HL-60/S4 treated with retinoic acid at 250 ng/mL for 4 days and 3 days (cell line): ENCODE measurements around the gene BEGAIN.

Experiments used
- in situ Hi-C: fragments of 300-500 bp; cut with MboI; formaldehyde crosslinking; loops from 2 replicates; pipeline ENCODE4 v1.7.0; 2022; ENCODE audit warnings: low sequenced_read_pairs

The BEGAIN gene

DNA sequence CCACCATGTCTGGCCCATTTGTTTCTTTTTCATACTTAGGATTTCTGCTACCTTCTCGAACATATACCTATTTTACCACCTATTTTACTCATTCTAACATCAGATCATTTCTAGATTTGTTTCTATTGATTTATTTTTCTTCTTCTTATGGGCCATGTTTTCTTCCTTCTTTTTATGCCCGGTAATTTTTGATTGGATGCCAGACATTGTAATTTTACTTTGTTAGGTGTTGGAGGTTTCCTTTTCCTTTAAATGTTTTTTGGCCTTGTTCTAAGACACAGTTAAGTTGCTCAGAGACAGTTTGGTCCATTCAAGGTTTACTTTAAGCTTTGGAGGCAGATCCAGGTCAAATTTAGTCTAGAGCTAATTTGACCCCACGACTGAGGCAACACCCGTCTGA is 14.7 kb upstream of the BEGAIN start:
- in situ Hi-C loops: no loop called here

DNA sequence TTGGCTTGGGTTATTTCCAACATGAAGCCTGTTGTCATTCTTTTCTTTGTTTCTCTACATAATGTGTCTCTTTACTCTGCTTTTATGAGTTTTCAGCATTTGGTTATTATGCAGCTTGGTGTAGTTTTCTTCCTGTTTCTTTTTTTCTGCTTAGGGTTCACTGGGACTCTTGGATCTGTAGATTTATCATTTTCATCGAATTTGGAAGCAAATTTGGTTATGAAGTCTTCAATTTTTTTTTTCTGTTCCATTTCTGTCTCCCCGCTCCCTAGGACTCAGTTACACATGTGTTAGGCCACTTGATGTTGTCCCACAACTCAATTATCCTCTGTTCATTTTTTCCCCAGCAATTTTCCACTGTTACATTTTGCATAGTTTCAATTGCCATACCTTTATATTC is 13.8 kb upstream of the BEGAIN start:
- in situ Hi-C loops: no loop called here

DNA sequence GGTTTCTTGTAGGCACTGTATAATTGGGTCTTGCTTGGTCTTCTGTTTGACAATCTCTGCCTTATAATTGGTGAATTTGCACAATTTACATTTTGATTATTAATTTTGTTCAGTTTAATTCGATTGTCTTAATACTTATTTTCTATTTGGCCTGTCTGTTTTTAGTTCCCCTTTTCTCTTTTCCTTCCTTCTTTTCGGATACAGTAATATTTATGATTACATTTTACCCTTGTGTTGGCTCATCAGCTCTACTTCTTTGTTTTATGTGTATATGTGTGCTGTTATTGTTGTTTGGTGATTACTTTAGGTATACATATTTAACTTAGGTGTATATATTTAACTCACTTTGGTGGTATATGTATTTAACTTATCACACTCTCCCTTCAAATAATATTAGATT is 12.8 kb upstream of the BEGAIN start:
- in situ Hi-C loops: no loop called here

DNA sequence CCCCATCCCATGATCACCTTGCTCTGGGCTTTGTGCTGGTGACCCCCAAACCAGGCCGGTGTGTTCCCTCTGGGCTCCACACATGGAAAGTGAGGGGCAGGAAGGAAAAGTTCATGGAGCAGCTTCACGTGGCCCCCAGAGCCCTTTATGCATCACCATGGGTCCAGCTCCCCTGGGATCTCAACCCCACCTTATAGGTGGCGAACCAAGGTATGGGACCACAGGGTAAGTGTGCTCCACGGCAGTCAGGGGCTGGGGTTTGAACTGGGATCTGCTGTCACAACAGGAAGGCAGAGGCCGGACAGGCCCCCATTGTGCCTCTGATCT is 7.4 kb upstream of the BEGAIN start:
- in situ Hi-C loops: no loop called here

DNA sequence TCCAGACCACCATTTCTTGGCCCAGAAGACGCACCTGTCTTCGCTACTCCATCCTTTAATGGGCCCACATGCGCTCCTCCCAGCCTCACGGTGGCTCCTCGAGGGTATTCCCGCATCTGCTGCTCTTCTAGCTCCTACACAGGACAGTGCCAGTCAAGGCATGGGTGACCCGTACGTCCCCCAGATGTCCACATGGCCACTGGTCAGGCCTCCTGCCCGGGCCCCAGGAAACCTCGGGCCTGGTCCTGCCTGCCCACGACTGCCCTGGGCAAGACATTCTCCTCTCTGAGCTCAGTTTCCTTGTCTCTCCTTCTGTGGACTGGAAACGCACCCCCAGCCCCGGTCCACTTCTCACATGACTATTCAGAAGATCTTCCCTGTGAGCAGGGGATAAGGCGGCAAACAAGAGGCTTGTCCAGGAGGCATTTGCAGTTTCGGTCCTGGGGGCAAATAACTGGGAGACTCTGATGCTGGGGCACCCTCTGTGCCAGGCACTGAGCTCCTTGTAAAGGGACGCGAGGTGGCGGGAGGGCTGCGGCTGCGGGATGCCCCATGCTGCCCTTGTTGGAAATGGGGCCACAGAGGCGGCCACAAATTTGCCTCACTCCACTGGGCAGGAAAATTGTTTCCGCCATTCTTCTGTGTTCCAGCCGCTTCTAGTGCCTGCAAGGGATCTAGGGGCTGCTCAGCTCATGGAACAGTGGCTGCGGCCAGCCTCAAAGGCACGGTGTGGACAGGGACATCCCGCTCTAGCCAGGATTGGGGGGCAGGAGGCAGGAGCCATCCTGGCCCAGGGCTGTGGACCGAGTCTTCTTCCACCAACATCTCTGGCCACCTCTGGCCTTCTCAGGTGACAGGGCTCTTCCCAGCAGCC is 6.8 kb upstream of the BEGAIN start:
- in situ Hi-C loops: no loop called here

DNA sequence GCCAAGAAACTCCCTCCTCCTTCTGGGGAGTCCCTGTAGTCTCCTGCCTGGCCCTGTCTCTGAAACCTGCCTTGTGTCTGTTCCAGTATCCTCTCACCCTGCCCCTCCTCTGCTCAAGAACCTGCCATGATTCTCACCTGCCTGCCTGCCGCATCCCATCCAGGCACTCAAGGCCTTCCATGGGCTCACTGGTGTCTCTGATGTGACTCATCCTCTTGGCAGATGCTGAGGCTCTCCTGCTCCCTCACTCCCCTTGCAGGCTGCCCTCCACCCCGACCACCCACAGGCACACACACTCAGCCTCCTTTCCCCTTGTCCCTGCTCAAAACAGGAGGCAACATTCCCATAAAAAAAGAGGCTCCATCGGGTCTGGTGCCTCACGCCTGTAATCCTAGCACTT is 5.8 kb upstream of the BEGAIN start:
- in situ Hi-C loops: no loop called here

DNA sequence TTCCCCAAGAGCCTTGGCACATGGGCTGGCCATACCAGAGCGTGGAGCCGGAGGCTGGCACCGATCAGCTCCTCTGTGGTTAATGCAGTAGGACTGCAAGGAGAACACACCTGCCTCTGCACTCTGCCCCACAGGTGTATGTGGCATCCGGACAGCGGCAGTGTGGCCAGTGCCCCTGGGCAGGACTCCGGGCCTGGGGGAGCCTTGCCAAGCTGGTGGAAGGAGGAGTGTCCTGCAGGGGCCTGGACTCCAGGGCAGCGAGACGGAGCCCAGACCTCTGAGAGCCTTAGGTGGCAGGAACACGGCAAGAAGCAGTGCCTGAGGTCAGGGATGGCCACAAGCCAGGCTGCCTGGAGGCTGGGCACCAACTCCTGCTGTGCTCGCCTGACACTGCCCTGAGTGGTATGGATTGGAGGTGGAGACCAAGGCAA is 5.3 kb upstream of the BEGAIN start:
- in situ Hi-C loops: no loop called here

DNA sequence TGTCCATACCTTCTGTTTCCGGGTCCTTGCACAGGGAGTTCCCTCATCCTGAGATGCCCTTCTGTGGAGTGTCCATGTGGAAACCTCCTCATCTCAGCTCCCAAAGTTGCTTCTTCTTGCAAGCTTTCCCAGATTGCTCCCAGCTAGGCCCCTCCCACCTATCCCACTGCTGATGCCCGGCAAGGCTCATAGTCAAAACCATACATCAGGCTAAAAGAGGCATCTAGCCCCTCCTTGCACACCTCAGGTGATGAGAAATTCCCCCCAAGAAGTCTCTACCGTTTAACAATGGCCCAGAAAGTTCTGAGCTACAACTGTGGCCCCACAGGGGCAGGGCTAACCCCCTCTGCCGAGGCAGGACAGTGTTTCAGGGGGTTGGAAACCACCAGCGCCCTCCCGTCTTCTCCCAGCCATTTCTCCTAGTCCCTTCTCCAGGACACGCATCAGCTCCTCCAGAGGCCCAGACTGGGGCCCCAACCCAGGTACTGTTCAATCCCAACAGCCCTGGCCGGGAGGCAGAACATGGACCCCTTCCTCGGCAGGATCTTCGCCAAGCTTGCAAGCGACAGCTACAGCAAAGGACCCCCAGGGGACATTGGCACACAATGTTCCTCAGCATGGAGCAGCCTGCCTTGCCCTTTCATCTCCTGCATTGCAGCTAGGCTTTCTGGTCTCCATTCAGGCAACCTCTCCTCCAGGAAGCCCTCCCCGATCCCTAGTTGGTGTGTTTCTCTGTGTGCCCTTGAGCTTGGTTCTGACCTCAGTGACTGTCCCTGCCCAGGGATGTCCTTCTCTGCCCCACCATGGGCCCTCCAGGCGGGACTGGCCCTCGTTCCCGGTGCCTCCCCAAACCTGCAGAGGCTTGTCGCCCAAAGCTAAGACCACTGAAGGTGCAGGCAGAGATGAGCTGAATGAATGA is 4.5 kb upstream of the BEGAIN start:
- in situ Hi-C loops: no loop called here

DNA sequence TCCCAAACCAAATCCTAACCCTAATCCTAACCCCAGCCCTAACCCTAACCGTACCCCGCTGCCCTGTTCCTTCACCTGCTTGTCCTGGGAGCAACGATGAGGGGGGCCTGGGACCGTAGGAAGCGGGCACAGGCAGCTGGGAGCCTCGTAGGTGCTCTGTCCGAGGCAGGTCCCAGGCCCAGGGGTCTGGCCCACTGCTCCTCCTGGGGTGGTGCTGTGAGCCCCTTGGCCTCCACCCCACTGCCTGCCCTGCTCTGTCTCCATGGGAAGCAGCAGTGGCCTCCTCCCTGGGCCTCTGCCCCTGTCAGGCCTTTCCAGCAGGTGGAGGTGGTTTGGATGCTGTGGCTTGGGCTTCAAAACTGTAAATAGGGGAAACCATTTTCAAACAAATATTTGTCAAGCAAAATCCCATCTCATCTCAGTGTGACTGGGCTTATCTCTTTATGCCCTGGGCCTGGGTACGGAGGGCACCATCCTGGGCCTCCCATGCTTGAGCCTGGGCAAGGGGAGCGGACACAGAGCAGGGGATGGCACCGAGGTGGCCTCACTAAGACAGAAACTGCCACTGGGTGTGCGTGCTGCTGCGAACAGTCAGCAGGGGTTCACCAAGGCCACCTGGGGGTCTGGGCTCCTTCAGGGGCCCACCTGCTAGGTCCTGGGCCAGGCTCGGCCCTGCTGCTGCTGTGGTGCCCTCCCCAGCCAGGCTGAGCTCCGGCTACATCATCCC is 3.7 kb upstream of the BEGAIN start:
- in situ Hi-C loops: no loop called here

DNA sequence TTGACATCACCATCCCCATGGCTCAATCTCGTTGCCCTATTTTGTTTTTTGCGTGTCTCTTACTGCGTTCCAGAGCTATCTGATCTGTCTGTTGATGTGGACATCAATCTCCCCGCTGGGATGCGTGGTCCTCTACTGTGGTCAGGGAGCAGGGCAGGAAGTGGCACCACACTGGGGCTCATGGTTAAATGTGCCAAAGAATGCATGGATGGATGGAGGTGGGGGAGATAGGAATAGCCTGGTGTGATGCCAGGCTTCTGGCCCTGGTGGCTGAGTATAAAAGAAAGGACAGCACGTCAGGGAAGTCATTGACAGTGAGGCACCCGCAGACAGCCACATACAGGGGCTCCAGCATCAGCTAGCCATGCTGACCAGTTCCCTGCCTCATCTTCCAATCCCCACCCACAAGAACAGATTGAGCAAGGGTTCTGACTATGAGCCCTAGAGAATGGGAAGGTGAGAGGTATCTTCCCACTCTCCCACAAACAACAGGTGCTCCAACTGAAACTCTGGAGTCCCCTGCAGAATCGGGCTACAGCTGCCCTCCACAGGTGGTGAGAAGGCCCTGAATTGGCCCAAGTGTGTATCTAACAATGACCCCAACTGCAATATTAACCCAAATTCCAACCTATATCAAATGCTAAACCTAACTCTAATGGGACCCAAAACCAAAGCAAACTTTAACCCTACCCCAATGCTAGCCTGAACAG is 2.7 kb upstream of the BEGAIN start:
- in situ Hi-C loops: no loop called here

DNA sequence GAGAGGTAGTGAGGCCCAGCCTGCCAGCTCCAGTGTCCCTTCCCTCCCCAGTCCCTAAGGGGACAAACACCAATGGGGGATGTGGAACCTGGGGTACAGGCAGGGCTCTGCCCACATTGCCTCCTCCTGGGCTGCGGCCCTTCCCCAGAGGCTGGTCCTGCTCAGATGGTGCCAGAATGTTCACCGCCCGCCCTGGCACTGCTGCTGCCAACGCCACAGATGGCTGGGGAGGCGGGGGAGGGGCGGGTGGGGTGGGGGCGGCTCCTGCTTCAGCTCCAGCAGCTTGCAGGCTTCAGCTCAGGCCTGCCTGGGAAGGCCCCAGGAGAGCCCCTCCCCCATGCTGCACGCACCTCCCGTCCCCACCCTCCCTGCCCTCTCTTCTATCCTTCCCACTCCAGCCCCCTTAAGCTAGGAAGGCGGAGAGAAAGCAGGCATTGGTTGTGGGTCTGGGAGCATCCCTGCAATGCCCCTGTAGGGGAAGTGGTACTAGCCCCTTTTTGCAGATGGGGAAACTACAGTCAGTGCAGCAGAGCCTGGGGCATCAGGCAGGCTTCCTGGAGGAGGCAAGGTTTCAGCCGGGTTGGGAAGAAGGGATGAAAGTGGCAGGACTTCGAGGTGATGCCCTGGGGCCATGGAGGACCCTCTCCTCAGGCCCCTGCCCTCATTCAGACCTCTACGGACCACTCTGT is 2.0 kb upstream of the BEGAIN start:
- in situ Hi-C loops: no loop called here

DNA sequence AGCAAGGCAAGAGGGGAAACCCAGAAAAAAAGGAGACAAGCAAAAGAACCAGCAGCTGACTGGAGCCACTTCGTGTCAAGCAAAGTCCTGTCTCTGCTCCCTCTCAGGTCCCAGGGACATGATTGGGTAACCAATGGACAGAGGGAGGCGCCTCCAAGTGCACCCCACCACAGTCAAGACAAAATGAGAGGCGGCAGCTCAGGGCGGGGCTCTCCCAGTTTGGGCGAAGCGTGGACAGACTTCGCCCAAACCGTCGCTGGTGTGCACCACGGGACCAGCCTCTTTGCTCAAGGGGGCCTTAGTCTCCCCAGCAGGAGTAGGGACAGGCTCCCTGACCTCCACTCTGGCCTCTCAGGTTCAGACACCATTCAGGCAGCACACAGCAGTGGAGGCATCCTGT is 1.5 kb upstream of the BEGAIN start:
- in situ Hi-C loops: no loop called here

DNA sequence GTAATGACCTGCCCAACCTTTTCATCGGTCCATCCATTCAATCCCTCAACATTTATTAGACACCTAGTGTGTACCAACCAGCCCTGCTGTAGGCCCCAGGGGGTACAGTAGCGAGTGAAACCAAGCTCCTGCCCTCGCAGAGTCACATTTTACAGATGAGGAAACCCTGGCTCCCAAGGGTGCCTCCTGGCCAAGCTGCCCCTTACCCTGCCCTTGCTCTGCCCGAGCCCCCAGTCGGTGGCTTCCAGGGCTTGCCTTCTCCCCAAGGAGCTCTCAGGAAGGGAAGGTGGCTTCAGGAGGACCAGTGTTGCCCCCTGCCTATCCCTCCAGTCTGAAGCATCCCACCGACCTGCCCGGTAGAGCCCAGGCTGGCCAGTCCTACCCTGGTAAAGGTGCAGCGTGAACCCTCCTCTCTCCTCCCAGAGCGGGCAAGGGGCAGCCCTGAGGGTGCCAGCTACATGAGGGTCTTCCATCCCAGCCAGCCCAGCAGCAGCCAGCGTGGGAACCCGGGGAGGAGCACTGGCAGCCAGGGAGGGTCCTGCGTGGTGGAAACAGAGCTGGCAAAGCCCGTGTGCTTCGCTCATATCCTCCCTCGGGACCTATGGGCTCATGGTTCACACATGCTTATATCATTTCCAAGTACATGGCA is 670 bp upstream of the BEGAIN start:
- in situ Hi-C loops: no loop called here

DNA sequence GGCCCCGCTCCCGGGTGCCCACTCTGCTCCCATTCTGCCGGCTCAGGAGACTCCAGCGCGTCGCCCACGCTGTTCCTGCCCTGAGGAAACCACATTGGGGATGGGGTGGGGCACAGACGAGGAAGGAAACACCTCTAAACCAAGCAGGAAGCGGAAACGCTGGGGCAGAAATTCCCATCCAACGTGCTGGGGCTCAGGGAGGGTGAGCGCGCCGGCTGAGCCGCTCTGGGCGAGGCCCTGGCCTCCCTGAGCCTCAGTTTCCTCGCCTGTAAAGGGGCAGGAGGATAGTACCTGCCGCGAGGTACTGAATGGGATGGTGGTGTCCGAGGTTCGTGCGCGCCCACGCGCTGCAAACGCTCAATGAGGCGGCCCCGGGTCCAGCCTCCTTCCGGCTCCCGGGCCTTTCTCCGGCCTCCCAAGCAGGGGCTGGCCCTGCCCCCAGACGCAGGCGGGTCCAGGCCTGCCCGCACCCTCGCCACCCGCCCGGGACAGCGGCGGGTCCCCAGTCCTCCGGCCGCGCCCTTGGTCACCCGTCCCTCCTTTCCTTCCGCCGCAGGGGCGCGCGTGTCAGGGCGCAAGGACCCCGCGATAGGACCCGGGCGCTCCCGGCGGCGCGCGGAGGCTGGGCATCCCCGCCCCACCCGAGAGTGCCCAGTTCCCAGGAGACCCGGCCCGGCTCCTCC is 673 bp downstream of the BEGAIN start:
- in situ Hi-C loops: no loop called here

DNA sequence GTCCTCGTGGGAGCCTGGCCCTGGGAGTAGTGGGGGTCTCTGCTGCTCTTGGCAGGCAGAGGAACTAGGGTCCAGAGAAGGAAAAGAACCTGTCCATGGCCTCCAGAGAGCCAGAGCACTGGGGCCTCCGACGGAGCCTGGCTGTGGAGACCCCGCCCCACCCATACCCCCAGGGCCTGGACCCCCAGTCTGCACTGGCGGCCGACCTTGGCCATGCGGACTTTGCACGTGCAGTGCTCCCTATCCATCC is 1.1 kb downstream of the BEGAIN start:
- in situ Hi-C loops: no loop called here

DNA sequence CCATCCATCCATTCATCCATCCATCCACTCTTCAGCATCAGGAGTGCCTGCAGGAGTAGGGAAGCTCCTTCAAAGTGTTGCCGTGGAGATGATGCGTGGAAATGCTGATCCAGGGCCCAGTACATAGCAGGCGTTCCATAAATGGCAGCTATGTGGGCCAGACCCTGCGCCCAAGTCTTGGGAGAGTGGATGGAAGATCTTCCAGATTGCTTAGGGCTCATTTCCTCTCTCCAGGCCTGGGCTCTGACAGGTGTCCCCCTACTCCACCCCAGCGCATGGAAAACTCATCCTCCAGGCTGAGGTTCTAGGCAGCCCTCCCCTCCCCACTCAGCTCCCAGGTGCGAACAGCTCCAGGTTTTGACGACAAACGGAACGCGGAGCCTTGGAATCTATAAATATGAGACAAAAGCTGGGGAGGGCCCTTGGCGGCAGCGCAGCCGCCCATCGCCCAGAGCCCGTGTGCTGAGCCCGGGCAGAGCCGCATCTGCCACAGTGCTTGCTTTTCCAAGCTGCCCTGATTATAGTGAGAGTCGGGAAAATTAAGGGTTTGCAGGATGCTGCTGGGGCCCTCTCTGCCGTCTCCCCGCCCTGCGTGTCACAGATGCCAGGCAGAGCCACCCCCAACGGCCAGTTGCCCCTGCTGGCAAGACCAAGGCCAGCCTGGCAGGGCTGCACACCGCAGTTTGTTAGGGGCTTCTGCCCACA is 1.6 kb downstream of the BEGAIN start:
- in situ Hi-C loops: no loop called here

DNA sequence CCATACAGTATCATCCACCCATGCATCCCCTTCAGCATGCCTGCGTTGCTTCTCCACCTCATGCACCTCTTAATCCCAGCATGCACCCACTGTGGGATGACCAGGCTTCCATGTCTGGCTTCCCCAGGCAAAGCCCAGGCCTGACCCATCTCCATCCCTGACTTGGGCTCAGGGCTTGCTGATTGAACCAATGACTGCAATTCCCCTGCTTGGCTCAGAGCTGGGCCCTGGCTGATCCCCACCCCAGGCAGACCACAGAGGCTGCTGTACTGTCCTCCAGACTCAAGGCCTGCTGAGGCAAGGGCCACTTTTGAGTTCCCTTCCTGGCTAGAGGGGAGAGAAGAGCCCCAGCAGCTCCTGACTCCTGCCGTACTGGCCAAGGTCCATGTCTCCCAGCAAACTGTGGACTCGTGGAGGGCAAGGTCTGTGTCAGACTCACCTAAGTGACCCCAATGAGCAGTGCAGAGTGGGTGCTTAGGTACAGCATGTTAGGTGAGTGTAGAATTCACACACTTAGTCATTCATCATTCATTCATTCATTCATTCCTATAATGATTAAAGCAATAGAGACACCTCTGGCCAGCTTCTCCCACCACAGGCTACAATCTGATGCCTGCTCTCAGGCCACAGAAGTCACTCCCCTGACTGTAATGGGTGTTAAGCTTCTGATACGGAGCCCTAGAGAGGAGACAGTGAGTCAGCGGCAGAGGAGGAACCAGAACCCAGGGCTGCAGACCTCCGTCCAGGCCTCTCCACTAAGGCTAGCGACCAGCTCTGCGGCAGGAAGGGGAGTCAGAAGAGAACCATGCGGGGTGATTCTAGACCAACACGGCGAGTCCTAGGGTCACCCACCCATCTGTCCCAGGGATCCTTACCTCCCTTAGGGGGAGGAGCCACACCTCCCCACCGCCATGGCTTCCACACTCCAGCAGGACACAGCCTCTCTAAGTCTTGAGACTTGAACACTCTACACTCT is 2.9 kb downstream of the BEGAIN start:
- in situ Hi-C loops: no loop called here

DNA sequence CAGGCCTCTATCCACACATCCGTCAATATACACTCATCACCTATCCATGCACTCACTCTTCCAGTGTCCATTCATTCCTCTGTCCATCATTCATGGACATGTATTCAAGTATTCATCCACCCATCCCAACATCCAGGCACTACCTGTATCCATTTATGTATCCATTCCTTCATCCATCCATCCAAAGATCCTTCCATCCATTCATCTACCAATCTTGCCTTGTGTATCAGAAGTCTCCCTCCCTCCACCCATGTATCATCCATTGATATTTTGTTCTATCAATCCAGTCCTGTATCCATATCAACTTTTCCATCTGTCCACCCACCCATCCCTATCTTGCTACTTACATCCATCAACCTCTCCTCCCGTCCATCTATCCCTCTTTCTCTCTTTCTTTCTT is 4.0 kb downstream of the BEGAIN start:
- in situ Hi-C loops: no loop called here
